Measurements from ENCODE around the gene COL16A1.

COL16A1 gene

GRCh38 chr1:31624309-31624708 lies 79.5 kb downstream of the COL16A1 start:
- no peak for DNase-seq (ENCODE audit: low spot score)

- DNase-seq (ENCODE audit: low spot score) = no peak
These were observed 80.5 kb downstream of the COL16A1 start for GRCh38 chr1:31623365-31623764.

- no peak for DNase-seq (ENCODE audit: low spot score)
These were observed 81.7 kb downstream of the COL16A1 start for GRCh38 chr1:31621847-31622730.

GRCh38 chr1:31621498-31621820 lies 82.4 kb downstream of the COL16A1 start:
- DNase-seq (ENCODE audit: low spot score) = no peak

GRCh38 chr1:31620631-31621497 lies 83.0 kb downstream of the COL16A1 start:
- no peak for DNase-seq (ENCODE audit: low spot score)

GRCh38 chr1:31618916-31619846 lies 84.6 kb downstream of the COL16A1 start:
- peak; percentile 43 for DNase-seq (ENCODE audit: low spot score)

GRCh38 chr1:31617916-31618746 lies 85.7 kb downstream of the COL16A1 start:
- DNase-seq (ENCODE audit: low spot score) = peak; percentile 29

- no peak for DNase-seq (ENCODE audit: low spot score)
These were observed 86.5 kb downstream of the COL16A1 start, which contains the start of gene HCRTR1 for GRCh38 chr1:31617218-31617915. HCRTR1 (plus strand) TSS chr1:31617689; CDS start chr1:31619193, 1,504 bp downstream.

DNA sequence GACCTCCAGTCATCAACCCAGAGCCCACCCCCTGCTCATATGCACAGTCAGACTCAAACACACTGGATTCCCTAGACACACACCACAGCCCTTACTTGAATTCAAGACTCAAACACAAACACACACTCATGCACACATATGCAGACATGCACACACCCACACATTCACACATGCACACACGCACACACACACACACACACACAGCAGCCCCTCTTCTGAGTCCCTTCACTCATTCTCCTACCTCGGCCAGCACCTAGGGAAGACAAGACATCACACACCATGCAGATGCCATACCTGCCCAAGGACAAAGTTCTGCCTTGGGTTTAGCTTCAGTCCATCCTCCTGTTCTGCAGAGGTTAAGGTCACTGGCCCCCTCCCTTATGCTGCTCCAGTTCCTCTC lies 87.9 kb downstream of the COL16A1 start:
- no peak for DNase-seq (ENCODE audit: low spot score)

GRCh38 chr1:31615414-31615813 lies 88.4 kb downstream of the COL16A1 start:
- DNase-seq (ENCODE audit: low spot score) = no peak

GRCh38 chr1:31614414-31615005 lies 89.3 kb downstream of the COL16A1 start:
- no peak for DNase-seq (ENCODE audit: low spot score)

GRCh38 chr1:31609514-31610118 lies 94.2 kb downstream of the COL16A1 start:
- DNase-seq (ENCODE audit: low spot score) = no peak

- no peak for DNase-seq (ENCODE audit: low spot score)
These were observed 96.5 kb downstream of the COL16A1 start for GRCh38 chr1:31607360-31607759.

DNA sequence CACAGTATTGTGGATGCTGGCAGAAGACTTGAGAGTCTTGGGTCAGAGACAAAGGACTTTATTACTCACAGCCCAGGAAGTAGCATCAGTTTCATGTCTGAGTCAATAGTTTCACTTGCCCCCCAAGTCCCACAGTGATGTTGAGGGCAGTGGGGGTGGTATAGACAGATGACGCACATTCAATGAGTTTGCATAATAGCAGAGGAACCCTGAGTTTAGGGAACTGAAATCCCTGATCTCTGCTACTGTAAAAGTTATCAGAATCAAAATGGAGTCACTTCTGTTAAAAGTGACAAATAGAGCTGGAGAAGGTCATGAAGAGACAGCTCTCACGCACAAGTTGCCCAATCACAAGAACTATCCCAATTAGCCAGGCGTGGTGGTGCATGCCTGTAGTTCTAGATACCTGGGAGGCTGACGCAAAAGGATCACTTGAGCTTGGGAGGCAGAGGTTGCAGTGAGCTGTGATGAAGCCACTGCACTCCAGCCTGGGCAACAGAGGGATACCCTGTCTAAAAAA lies 97.8 kb downstream of the COL16A1 start:
- DNase-seq (ENCODE audit: low spot score) = no peak

Measured in SW480 (cell line).